ENCODE data around the gene METTL18. TPM values are rescaled to one million over a fixed set of nuclear protein-coding genes. Genes with fewer than 3 reads are reported as not detected.

METTL18 gene
- polyA plus RNA-seq, 1 experiment = 7.1 TPM

GRCh38 chr1:169746550-169746949 is 48.2 kb downstream of the METTL18 start:
- Histone ChIP-seq H3K27ac (ENCODE audit: low read depth, low read length) (no peak overlapping the region), H3K27me3 (ENCODE audit: control insufficient read depth, insufficient read depth, low read length) (no peaks in the 10 kb centered on the region), H3K4me3 (ENCODE audit: low read depth, low read length) (no peak overlapping the region), H3K9me3 (ENCODE audit: control insufficient read depth, insufficient read depth, low read length) (no peaks in the 10 kb centered on the region)
- TF ChIP-seq CTCF (IDR thresholded peaks at IDR 0.05; ENCODE audit: low read depth, low read length) = no peak
- DNase-seq (ENCODE audit: low read depth, low spot score) = no peak
- POLR2A ChIA-PET = no interaction called here
- CTCF ChIA-PET = interaction anchor here (0.5 kb wide), 1 partner anchor 11 kb away, joined by 3 read pairs; no protein-coding TSS in a partner anchor

- no peak for DNase-seq (ENCODE audit: low read depth, low spot score)
- H3K27me3 ChIP-seq (ENCODE audit: control insufficient read depth, insufficient read depth, low read length) = no peaks in the 10 kb centered on the region
- no peak overlapping the region for H3K4me3 ChIP-seq (ENCODE audit: low read depth, low read length)
- TF ChIP-seq CTCF (IDR thresholded peaks at IDR 0.05; ENCODE audit: low read depth, low read length) = no peak
- ChIA-PET POLR2A (no interaction called here), CTCF (interaction anchor here (0.6 kb wide), 1 partner anchor 33 kb away, joined by 3 read pairs; no protein-coding TSS in a partner anchor)
- no peaks in the 10 kb centered on the region for H3K9me3 ChIP-seq (ENCODE audit: control insufficient read depth, insufficient read depth, low read length)
- H3K27ac ChIP-seq (ENCODE audit: low read depth, low read length) = no peak overlapping the region
Measured at GRCh38 chr1:169745015-169745861, 49.5 kb downstream of the METTL18 start.

Other genes starting within 250 kb of the METTL18 start
- not detected in 2 replicates for gene F5, start 208.4 kb downstream of the METTL18 start, polyA plus RNA-seq (2011; rRNA removed)
- not detected in 2 replicates for gene SELP, start 164.8 kb downstream of the METTL18 start, polyA plus RNA-seq (2011; rRNA removed)
- gene SELL, start 83.3 kb downstream of the METTL18 start, polyA plus RNA-seq (2011; rRNA removed) = 0.05 TPM in 1 of 2 replicates, not detected in the other
- not detected in 2 replicates for gene SELE, start 60.8 kb downstream of the METTL18 start, polyA plus RNA-seq (2011; rRNA removed)
- 8.3 and 9.8 TPM in 2 replicates for gene SCYL3, start 99.0 kb upstream of the METTL18 start, polyA plus RNA-seq (2011; rRNA removed)